Stomach (tissue), 4 donors: ENCODE results near the gene GNAI3.

Source experiments
- CTCF ChIP-seq, 7 experiments: fragments of 450-650 bp in 4 of 7; fragments of 200-600 bp in 3 of 7; sonication (generic) in 3 of 7; IDR thresholded peaks; one replicate each; pipeline ENCODE4 v1.5.1; 2016 to 2019; ENCODE audit warnings: antibody characterized with exemption in 7 of 7, control low read depth in 2 of 7, mild to moderate bottlenecking in 1 of 7
- EP300 ChIP-seq: sonication (generic); formaldehyde crosslinking; IDR thresholded peaks from one replicate; pipeline ENCODE4 v1.6.1; 2017; ENCODE audit warnings: antibody characterized with exemption
- POLR2A ChIP-seq, 4 donors: fragments of 450-650 bp; IDR thresholded peaks; one replicate each; pipeline ENCODE4 v1.6.1; 2016; ENCODE audit warnings: antibody characterized with exemption in 4 of 4, control low read depth in 2 of 4, mild to moderate bottlenecking in 1 of 4, moderate library complexity in 1 of 4
- POLR2AphosphoS5 ChIP-seq, 3 donors: sonication (generic); formaldehyde crosslinking; IDR thresholded peaks; one replicate each; pipeline ENCODE4 v1.6.1; 2016; ENCODE audit warnings: antibody characterized with exemption in 3 of 3

- TF ChIP-seq POLR2A (IDR thresholded peaks at IDR 0.05), result no peak
- no peak for TF ChIP-seq CTCF (IDR thresholded peaks at IDR 0.05)
- TF ChIP-seq POLR2AphosphoS5 (IDR thresholded peaks at IDR 0.05), result no peak
- no peak for TF ChIP-seq EP300
Observed at GRCh38 chr1:109538827-109539555, 9.4 kb upstream of the GNAI3 start.
